ENCODE measurements around the gene OR10AD1.

- no peak for TF ChIP-seq CTCF (conservative IDR thresholded peaks at IDR 0.05 in 1 of 2, IDR thresholded peaks at IDR 0.05 in 1 of 2; ENCODE audit: low read depth in 1 of 2, low read length in 2 of 2)
- no peak for TF ChIP-seq EZH2 (IDR thresholded peaks at IDR 0.05; ENCODE audit: low read length, missing control alignments)
These were observed 3.3 kb downstream of the OR10AD1 start for GRCh38 chr12:48199774-48200221.

Measured in fibroblast of lung (primary cell).